Measurements from ENCODE around the gene TNK1.

The TNK1 gene

DNA sequence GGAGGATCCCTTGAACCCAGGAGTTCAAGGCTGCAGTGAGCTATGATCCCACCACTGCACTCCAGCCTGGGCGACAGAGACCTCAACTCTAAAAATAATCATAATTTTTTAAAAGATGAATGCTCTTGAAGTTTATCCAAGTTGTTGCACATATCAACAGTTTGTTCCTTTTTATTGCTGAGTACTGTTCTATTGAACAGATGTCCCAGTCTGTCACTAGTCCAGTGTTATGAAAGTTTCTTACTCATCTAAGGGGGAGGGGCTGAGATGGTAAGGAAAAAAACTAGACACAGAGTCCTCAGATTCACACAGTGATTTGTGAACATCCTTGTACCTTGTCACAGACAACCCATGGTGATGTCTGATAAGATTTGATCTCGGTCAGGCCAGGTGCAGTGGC is 40.7 kb upstream of the TNK1 start:
- no peaks in the 10 kb centered on the region for H3K36me3 ChIP-seq
- no peak for DNase-seq
- H3K4me3 ChIP-seq (ENCODE audit: low read depth, low read length) = no peak overlapping the region
- no peaks in the 10 kb centered on the region for H3K4me1 ChIP-seq
- peaks cover 4% of the 10 kb centered on the region; the same call in 1 of the 2 replicates for H3K27me3 ChIP-seq
- H3K9me3 ChIP-seq = no peaks in the 10 kb centered on the region
- TF ChIP-seq, protein P1, sequence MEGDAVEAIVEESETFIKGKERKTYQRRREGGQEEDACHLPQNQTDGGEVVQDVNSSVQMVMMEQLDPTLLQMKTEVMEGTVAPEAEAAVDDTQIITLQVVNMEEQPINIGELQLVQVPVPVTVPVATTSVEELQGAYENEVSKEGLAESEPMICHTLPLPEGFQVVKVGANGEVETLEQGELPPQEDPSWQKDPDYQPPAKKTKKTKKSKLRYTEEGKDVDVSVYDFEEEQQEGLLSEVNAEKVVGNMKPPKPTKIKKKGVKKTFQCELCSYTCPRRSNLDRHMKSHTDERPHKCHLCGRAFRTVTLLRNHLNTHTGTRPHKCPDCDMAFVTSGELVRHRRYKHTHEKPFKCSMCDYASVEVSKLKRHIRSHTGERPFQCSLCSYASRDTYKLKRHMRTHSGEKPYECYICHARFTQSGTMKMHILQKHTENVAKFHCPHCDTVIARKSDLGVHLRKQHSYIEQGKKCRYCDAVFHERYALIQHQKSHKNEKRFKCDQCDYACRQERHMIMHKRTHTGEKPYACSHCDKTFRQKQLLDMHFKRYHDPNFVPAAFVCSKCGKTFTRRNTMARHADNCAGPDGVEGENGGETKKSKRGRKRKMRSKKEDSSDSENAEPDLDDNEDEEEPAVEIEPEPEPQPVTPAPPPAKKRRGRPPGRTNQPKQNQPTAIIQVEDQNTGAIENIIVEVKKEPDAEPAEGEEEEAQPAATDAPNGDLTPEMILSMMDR (IDR thresholded peaks at IDR 0.05; ENCODE audit: low read depth, low read length) = no peak

DNA sequence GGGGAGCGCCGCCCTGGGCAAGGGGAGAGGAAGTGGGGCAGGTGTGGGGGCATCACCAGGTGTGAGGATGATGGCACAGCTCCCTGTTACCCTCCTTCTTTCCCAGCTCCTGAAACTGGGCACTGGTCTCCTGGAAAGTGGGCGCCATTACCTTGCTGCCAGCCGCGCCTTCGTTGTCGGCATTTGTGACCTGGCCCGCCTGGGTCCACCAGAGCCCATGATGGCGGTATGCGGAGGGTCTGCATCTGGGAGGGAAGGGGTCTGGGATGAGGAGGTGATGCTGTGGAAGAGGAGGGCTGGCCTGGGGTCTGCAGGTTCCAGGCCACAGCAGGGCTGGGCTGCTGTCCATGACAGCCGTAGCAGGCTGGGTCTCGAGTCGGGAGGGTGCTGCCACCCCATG is 39.0 kb upstream of the TNK1 start:
- TF ChIP-seq, protein P1 (IDR thresholded peaks at IDR 0.05; ENCODE audit: low read depth, low read length) = no peak
- Histone ChIP-seq H3K27me3 (peaks cover 4% of the 10 kb centered on the region; the same call in 1 of the 2 replicates), H3K4me3 (ENCODE audit: low read depth, low read length) (no peak overlapping the region), H3K4me1 (no peaks in the 10 kb centered on the region), H3K9me3 (no peaks in the 10 kb centered on the region), H3K36me3 (no peaks in the 10 kb centered on the region)
- DNase-seq = no peak

DNA sequence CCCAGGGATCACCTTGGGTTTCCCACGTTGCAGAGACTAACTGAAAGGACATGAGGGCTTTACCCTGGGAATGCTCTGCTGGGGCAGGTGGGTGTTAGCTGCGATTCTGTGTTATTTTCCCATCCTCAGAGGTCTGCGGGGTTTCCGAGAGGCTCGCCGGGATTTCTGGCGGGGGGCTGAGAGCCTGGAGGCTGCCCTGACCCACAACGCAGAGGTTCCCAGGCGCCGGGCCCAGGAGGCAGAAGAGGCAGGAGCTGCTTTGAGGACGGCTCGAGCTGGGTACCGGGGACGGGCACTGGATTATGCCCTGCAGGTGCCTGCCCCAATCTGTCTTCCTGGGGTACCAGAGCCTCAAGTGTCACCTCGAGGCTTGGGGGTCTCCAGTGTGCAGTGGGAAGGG is 37.6 kb upstream of the TNK1 start:
- Histone ChIP-seq H3K27me3 (peaks cover 4% of the 10 kb centered on the region; the same call in 1 of the 2 replicates), H3K9me3 (no peaks in the 10 kb centered on the region), H3K4me1 (no peaks in the 10 kb centered on the region), H3K4me3 (ENCODE audit: low read depth, low read length) (no peak overlapping the region), H3K36me3 (no peaks in the 10 kb centered on the region)
- DNase-seq = no peak
- TF ChIP-seq, protein P1 (IDR thresholded peaks at IDR 0.05; ENCODE audit: low read depth, low read length) = no peak

DNA sequence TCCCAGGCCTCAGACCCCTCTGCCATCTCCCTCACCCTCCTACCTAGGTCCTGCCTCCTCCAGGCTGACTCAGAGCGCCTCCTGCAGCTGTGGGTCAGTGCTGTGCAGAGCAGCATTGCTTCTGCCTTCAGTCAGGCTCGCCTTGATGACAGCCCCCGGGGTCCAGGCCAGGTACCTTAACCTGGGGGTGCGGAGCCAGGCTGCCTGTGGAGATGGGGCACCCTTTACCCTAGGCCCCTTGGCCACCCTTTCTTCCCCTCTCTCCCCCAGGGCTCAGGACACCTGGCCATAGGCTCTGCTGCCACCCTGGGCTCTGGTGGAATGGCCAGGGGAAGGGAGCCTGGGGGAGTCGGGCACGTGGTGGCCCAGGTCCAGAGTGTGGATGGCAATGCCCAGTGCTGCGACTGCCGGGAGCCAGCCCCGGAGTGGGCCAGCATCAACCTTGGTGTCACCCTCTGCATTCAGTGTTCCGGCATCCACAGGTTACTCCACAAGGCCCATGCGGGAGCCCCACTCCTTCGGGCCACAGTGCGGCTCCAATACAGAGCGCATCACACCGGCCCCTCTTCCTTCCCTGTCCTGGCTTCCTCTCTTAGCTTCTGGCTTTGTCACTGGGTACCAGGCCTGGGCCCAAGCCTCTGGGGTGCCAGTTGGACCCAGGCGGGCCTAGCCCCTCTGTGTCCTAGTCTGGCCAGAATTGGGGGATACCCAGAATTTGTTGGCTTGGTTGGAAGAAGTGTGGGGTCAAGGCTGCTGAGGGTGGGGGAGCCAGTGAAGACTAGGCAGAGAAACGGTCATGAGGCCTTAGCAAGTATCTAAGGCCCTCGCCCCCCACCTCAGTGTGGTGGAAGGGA is 33.9 kb upstream of the TNK1 start:
- no peak for DNase-seq
- H3K4me3 ChIP-seq (ENCODE audit: low read depth, low read length) = no peak overlapping the region
- H3K4me1 ChIP-seq = 0 out of 2 replicates have a peak, but pooled peaks cover 2% of the 10 kb centered on the region
- no peaks in the 10 kb centered on the region; the same call in 1 of the 2 replicates for H3K27me3 ChIP-seq
- TF ChIP-seq, protein P1 (IDR thresholded peaks at IDR 0.05; ENCODE audit: low read depth, low read length) = no peak
- no peaks in the 10 kb centered on the region for H3K36me3 ChIP-seq
- H3K9me3 ChIP-seq = no peaks in the 10 kb centered on the region

DNA sequence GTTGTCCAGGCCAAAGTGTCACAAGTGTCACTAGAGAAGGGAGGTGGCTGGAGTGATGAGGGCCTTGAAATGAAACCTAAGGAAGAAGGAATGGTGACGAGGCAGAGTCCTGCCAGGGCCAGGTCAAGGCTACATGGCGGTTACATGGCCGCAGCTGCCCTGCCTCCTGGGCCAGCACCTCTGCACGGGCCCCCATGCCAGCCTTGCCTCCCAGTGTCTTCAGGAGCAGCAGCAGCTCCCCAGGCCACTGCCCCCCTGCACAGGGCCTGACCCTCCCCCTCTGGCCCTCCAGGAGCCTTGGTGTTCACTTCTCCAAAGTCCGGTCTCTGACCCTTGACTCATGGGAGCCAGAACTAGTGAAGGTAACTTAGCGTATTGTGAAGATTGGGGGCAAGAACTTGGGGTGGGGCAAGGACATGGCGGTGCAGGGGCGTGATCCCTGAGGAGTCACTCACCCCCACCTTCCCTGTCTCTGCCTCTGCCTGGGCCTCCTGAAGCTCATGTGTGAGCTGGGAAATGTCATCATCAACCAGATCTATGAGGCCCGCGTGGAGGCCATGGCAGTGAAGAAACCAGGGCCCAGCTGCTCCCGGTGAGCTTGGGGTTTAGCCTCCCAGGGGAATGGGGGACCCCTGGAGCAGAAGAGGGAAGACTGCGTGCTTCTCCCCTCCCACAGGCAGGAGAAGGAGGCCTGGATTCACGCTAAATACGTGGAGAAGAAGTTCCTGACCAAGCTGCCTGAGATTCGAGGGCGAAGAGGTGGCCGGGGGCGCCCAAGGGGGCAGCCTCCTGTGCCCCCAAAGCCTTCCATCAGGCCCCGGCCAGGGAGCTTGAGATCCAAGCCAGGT is 33.0 kb upstream of the TNK1 start:
- Histone ChIP-seq H3K36me3 (no peaks in the 10 kb centered on the region), H3K27me3 (no peaks in the 10 kb centered on the region), H3K4me3 (ENCODE audit: low read depth, low read length) (no peak overlapping the region), H3K9me3 (no peaks in the 10 kb centered on the region), H3K4me1 (0 out of 2 replicates have a peak, but pooled peaks cover 2% of the 10 kb centered on the region)
- TF ChIP-seq, protein P1 (IDR thresholded peaks at IDR 0.05; ENCODE audit: low read depth, low read length) = no peak
- no peak for DNase-seq
